ENCODE results near the gene CARD14.

DNA sequence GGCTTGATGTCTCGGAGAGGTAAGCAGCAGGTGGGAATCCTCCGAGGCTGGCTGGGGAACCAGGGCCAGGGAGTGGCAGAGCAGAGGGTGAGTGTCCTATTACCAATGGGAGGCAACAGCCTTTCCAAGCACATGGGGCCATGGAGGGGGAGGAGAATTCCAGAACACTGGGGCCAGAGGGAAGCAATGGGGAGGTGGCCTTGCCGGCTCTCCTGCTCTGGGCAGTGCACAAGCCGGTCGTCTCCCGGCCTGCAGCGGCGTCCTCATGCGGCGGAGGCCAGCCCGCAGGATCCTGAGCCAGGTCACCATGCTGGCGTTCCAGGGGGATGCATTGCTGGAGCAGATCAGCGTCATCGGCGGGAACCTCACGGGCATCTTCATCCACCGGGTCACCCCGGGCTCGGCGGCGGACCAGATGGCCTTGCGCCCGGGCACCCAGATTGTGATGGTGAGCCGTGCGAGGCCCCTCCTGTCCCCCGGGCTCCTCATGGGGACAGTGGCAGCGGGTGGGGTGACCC is 28.4 kb downstream of the CARD14 start:
- TF ChIP-seq POLR2A (IDR thresholded peaks at IDR 0.05) (no peak), EP300 (IDR thresholded peaks at IDR 0.05; ENCODE audit: low read depth) (no peak)
- TF ChIP-seq, protein P1, sequence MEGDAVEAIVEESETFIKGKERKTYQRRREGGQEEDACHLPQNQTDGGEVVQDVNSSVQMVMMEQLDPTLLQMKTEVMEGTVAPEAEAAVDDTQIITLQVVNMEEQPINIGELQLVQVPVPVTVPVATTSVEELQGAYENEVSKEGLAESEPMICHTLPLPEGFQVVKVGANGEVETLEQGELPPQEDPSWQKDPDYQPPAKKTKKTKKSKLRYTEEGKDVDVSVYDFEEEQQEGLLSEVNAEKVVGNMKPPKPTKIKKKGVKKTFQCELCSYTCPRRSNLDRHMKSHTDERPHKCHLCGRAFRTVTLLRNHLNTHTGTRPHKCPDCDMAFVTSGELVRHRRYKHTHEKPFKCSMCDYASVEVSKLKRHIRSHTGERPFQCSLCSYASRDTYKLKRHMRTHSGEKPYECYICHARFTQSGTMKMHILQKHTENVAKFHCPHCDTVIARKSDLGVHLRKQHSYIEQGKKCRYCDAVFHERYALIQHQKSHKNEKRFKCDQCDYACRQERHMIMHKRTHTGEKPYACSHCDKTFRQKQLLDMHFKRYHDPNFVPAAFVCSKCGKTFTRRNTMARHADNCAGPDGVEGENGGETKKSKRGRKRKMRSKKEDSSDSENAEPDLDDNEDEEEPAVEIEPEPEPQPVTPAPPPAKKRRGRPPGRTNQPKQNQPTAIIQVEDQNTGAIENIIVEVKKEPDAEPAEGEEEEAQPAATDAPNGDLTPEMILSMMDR (IDR thresholded peaks at IDR 0.05), result no peak
